C4-2B (cell line): ENCODE measurements around the gene RNMT.
A peak's percentile ranks its signal among the peaks of the same experiment; 100 is the strongest.

ENCODE experiments used
- H3K27ac ChIP-seq: fragments of 450-650 bp; 2 replicates; pipeline ENCODE4 v1.5.1; 2017
- CTCF ChIP-seq: fragments of 450-650 bp; conservative IDR thresholded peaks from 2 replicates; pipeline ENCODE4 v1.5.1; 2017; ENCODE audit warnings: mild to moderate bottlenecking
- ZFX ChIP-seq: fragments of 450-650 bp; IDR thresholded peaks from 2 replicates; pipeline ENCODE4 v1.6.1; 2017

RNMT gene

GRCh38 chr18:13716916-13717315, 9.6 kb upstream of the RNMT start:
- no peak overlapping the region for H3K27ac ChIP-seq

GRCh38 chr18:13720123-13720522, 6.3 kb upstream of the RNMT start:
- TF ChIP-seq ZFX (no peak), CTCF (no peak)
- no peak overlapping the region for H3K27ac ChIP-seq

More at GRCh38 chr18:13716916-13717315, 9.6 kb upstream of the RNMT start:
- no peak for TF ChIP-seq CTCF
- TF ChIP-seq ZFX, result no peak

- TF ChIP-seq CTCF (no peak), ZFX (no peak)
- H3K27ac ChIP-seq, result no peak overlapping the region
Observed at GRCh38 chr18:13720847-13721246, 5.6 kb upstream of the RNMT start.

- peak overlapping the region; percentile 82 for H3K27ac ChIP-seq
- TF ChIP-seq ZFX, result no peak
- 0 out of 2 replicates have a peak, but pooled peaks have one; percentile 11 for TF ChIP-seq CTCF
Observed at GRCh38 chr18:13725566-13726231, 774 bp upstream of the RNMT start.

GRCh38 chr18:13726972-13727331, 479 bp downstream of the RNMT start:
- H3K27ac ChIP-seq, result peak overlapping the region; percentile 82
- TF ChIP-seq ZFX, result no peak
- no peak for TF ChIP-seq CTCF

- TF ChIP-seq CTCF (no peak), ZFX (no peak)
- no peak overlapping the region for H3K27ac ChIP-seq
Observed at GRCh38 chr18:13730481-13730880, 4.0 kb downstream of the RNMT start.

GRCh38 chr18:13735681-13736080, 9.2 kb downstream of the RNMT start:
- TF ChIP-seq CTCF (no peak), ZFX (no peak)
- H3K27ac ChIP-seq, result no peak overlapping the region
